CD1c-positive myeloid dendritic cell (primary cell): ENCODE results near the gene FLRT2.

Experiments used
- DNase-seq: peaks from one replicate; pipeline ENCODE4 v3.0.0-alpha.2; 2016; ENCODE audit errors: extremely low spot score

FLRT2 gene

GRCh38 chr14:85529803-85530574 is at the start of gene FLRT2:
FLRT2 (plus strand) TSS chr14:85530144; CDS start chr14:85621515, 91,371 bp downstream.
- peak; percentile 55 for DNase-seq

- no peak for DNase-seq
These were observed 48.5 kb upstream of the FLRT2 start for GRCh38 chr14:85481471-85481870.

GRCh38 chr14:85482552-85482951 is 47.4 kb upstream of the FLRT2 start:
- DNase-seq, result no peak

- no peak for DNase-seq
These were observed 46.9 kb upstream of the FLRT2 start for GRCh38 chr14:85483037-85483436.

GRCh38 chr14:85483652-85484051 is 46.3 kb upstream of the FLRT2 start:
- no peak for DNase-seq

- DNase-seq, result no peak
These were observed 42.7 kb upstream of the FLRT2 start for GRCh38 chr14:85487215-85487614.

GRCh38 chr14:85501751-85502150 is 28.2 kb upstream of the FLRT2 start:
- DNase-seq, result no peak

GRCh38 chr14:85508863-85509262 is 21.1 kb upstream of the FLRT2 start:
- no peak for DNase-seq

GRCh38 chr14:85512451-85512850 is 17.5 kb upstream of the FLRT2 start:
- DNase-seq, result no peak

GRCh38 chr14:85514487-85514886 is 15.5 kb upstream of the FLRT2 start:
- no peak for DNase-seq

GRCh38 chr14:85516239-85517113 is 13.5 kb upstream of the FLRT2 start:
- no peak for DNase-seq

GRCh38 chr14:85517114-85517688 is 12.7 kb upstream of the FLRT2 start:
- no peak for DNase-seq

- DNase-seq, result no peak
These were observed 10.2 kb upstream of the FLRT2 start for GRCh38 chr14:85519661-85520305.

- no peak for DNase-seq
These were observed 9.4 kb upstream of the FLRT2 start for GRCh38 chr14:85520581-85520980.

GRCh38 chr14:85523624-85524023 is 6.3 kb upstream of the FLRT2 start:
- no peak for DNase-seq

GRCh38 chr14:85527006-85527405 is 2.9 kb upstream of the FLRT2 start:
- DNase-seq, result no peak

GRCh38 chr14:85527445-85528035 is 2.4 kb upstream of the FLRT2 start:
- no peak for DNase-seq

GRCh38 chr14:85528080-85528896 is 1.7 kb upstream of the FLRT2 start:
- DNase-seq, result peak; percentile 17

GRCh38 chr14:85528897-85529631 is 880 bp upstream of the FLRT2 start:
- peak; percentile 28 for DNase-seq

GRCh38 chr14:85530626-85531025 is 682 bp downstream of the FLRT2 start:
- no peak for DNase-seq
